Stomach (tissue), 9 donors: Measurements from ENCODE around the gene CD300A. TPM values are rescaled to one million over a fixed set of nuclear protein-coding genes. Genes with fewer than 3 reads are reported as not detected.

Source experiments
- DNase-seq, 2 donors: peaks; one replicate each; pipeline versions ENCODE4 v3.0.0 to v3.0.0-alpha.2; 2013 to 2019
- H3K27ac ChIP-seq, 5 donors: fragments of 200-600 bp in 4 of 5; sonication (generic) in 4 of 5; one replicate each; pipeline ENCODE4 v1.5.1; 2013 to 2019; ENCODE audit warnings: mild to moderate bottlenecking in 1 of 5, moderate library complexity in 1 of 5
- H3K27me3 ChIP-seq, 3 donors: fragments of 200-600 bp; sonication (generic); one replicate each; pipeline ENCODE4 v1.5.1; 2017 to 2019; ENCODE audit warnings: mixed run types in 1 of 3
- H3K36me3 ChIP-seq, 4 donors: fragments of 200-600 bp; sonication (generic); 1 replicate in 3 of 4; 2 replicates in 1 of 4; pipeline ENCODE4 v1.5.1; 2016 to 2019
- H3K4me1 ChIP-seq, 4 donors: fragments of 200-600 bp; sonication (generic); one replicate each; pipeline ENCODE4 v1.5.1; 2016 to 2019
- H3K4me3 ChIP-seq, 4 donors: fragments of 200-600 bp; sonication (generic) in 3 of 4; one replicate each; pipeline ENCODE4 v1.5.1; 2016 to 2019; ENCODE audit warnings: mild to moderate bottlenecking in 1 of 4
- H3K9me3 ChIP-seq, 4 donors: fragments of 200-600 bp; sonication (generic); one replicate each; pipeline ENCODE4 v1.5.1; 2016 to 2019
- CTCF ChIP-seq, 7 experiments: fragments of 450-650 bp in 4 of 7; fragments of 200-600 bp in 3 of 7; sonication (generic) in 3 of 7; IDR thresholded peaks; one replicate each; pipeline ENCODE4 v1.5.1; 2016 to 2019; ENCODE audit warnings: antibody characterized with exemption in 7 of 7, control low read depth in 2 of 7, mild to moderate bottlenecking in 1 of 7
- EP300 ChIP-seq: sonication (generic); formaldehyde crosslinking; IDR thresholded peaks from one replicate; pipeline ENCODE4 v1.6.1; 2017; ENCODE audit warnings: antibody characterized with exemption
- POLR2A ChIP-seq, 4 donors: fragments of 450-650 bp; IDR thresholded peaks; one replicate each; pipeline ENCODE4 v1.6.1; 2016; ENCODE audit warnings: antibody characterized with exemption in 4 of 4, control low read depth in 2 of 4, mild to moderate bottlenecking in 1 of 4, moderate library complexity in 1 of 4
- POLR2AphosphoS5 ChIP-seq, 3 donors: sonication (generic); formaldehyde crosslinking; IDR thresholded peaks; one replicate each; pipeline ENCODE4 v1.6.1; 2016; ENCODE audit warnings: antibody characterized with exemption in 3 of 3
- WGBS, 5 donors: extraction: QIAGEN DNeasy Blood & Tissue Kit in 3 of 5; methylation state at CpG; one replicate each; pipeline versions ENCODE4 v1.1.5 to v1.1.7; 2013 to 2018; 5-methylcytosine and 5-hydroxymethylcytosine counted together
- intact Hi-C: fragments of 100-400 bp; cut with DNase I; formaldehyde crosslinking; loops from one replicate; pipeline ENCODE4 v1.15.1; 2023; ENCODE audit warnings: low total_unique reads
- polyA plus RNA-seq, 3 donors: library from polyadenylated mRNA; stranded (reverse); fragments of 200-250 nt; gene quantifications; one replicate each; pipeline ENCODE4 v1.2.3, GENCODE V29; 2013
- total RNA-seq, 5 donors: library from RNA; depleted of rRNA; stranded (reverse); fragments of >200 nt; gene quantifications; one replicate each; pipeline versions ENCODE4 v1.1.0 to v1.2.3, GENCODE V29; 2014 to 2016
- donor health status: healthy with polysubstance abuse.
- donor health status: Bipolar disorder and iron deficiency.
- donor health status: healthy.

Gene CD300A
- total and polyA plus RNA-seq, 8 donors = 1.8 to 8.0 (median 3.9) TPM; not detected in 2

GRCh38 chr17:74490716-74491115, 24.3 kb downstream of the CD300A start:
- peaks cover 0 to 4% (median 0%) of the 10 kb centered on the region in 3 donors for H3K27me3 ChIP-seq
- WGBS, 5 donors = 64 to 81% (median 75%) methylated on average over 9 of the region's 9 CpGs
- H3K4me1 ChIP-seq = peaks cover 0 to 9% (median 0%) of the 10 kb centered on the region in 4 donors
- peaks cover 0 to 2% (median 0%) of the 10 kb centered on the region in 4 donors for H3K36me3 ChIP-seq
- no peak for DNase-seq
- H3K9me3 ChIP-seq = no peaks in the 10 kb centered on the region
- no peak overlapping the region for H3K27ac ChIP-seq
- no peak overlapping the region for H3K4me3 ChIP-seq
- intact Hi-C loops = no loop called here
- TF ChIP-seq POLR2AphosphoS5 (IDR thresholded peaks at IDR 0.05) (no peak), POLR2A (IDR thresholded peaks at IDR 0.05) (no peak), EP300 (no peak), CTCF (IDR thresholded peaks at IDR 0.05) (no peak)

GRCh38 chr17:74491626-74492025, 25.2 kb downstream of the CD300A start:
- peaks cover 0 to 9% (median 0%) of the 10 kb centered on the region in 4 donors for H3K4me1 ChIP-seq
- no peaks in the 10 kb centered on the region for H3K9me3 ChIP-seq
- H3K36me3 ChIP-seq = no peaks in the 10 kb centered on the region
- H3K27ac ChIP-seq = no peak overlapping the region
- WGBS, 5 donors = 78 to 87% (median 84%) methylated on average over 7 of the region's 7 CpGs
- no peak for DNase-seq
- intact Hi-C loops = no loop called here
- TF ChIP-seq EP300 = no peak
- no peak for TF ChIP-seq POLR2A (IDR thresholded peaks at IDR 0.05)
- no peak for TF ChIP-seq POLR2AphosphoS5 (IDR thresholded peaks at IDR 0.05)
- TF ChIP-seq CTCF (IDR thresholded peaks at IDR 0.05) = no peak
- H3K27me3 ChIP-seq = no peaks in the 10 kb centered on the region
- H3K4me3 ChIP-seq = no peak overlapping the region

GRCh38 chr17:74493331-74493833, 26.9 kb downstream of the CD300A start:
- Histone ChIP-seq H3K36me3 (no peaks in the 10 kb centered on the region), H3K4me3 (no peak overlapping the region), H3K4me1 (peaks cover 0 to 9% (median 0%) of the 10 kb centered on the region in 4 donors), H3K9me3 (no peaks in the 10 kb centered on the region), H3K27me3 (no peaks in the 10 kb centered on the region), H3K27ac (no peak overlapping the region)
- TF ChIP-seq CTCF (IDR thresholded peaks at IDR 0.05) (peak in 6 of 7 experiments; percentile 21 to 96 (median 94)), POLR2AphosphoS5 (IDR thresholded peaks at IDR 0.05) (peak in 1 of 3 donors; percentile 11), EP300 (no peak), POLR2A (IDR thresholded peaks at IDR 0.05) (no peak)
- peak; percentile 78 to 87 for DNase-seq
- intact Hi-C loops = no loop called here
- 33 to 39% (median 36%) methylated on average over 10 to 11 of the region's 11 CpGs for WGBS, 5 donors

GRCh38 chr17:74497471-74497870, 31.0 kb downstream of the CD300A start:
- Histone ChIP-seq H3K36me3 (no peaks in the 10 kb centered on the region), H3K4me3 (no peak overlapping the region), H3K9me3 (no peaks in the 10 kb centered on the region), H3K4me1 (peaks cover 0 to 9% (median 0%) of the 10 kb centered on the region in 4 donors), H3K27ac (no peak overlapping the region), H3K27me3 (no peaks in the 10 kb centered on the region)
- no peak for DNase-seq
- TF ChIP-seq POLR2A (IDR thresholded peaks at IDR 0.05) (no peak), POLR2AphosphoS5 (IDR thresholded peaks at IDR 0.05) (no peak), EP300 (no peak), CTCF (IDR thresholded peaks at IDR 0.05) (no peak)
- intact Hi-C loops = no loop called here
- 57 to 72% (median 65%) methylated on average over 5 of the region's 5 CpGs for WGBS, 5 donors
